GM18951 (cell line): ENCODE measurements around the gene STARD6.

Source experiments
- POLR2A ChIP-seq: IDR thresholded peaks from 4 replicates; pipeline ENCODE4 v1.6.1; 2011; ENCODE audit warnings: mild to moderate bottlenecking; ENCODE audit not compliant: insufficient read length, insufficient read depth; ENCODE audit errors: extremely low read depth
- in situ Hi-C: fragments of 300-500 bp; cut with MboI; formaldehyde crosslinking; loops from one replicate; pipeline ENCODE4 v1.12.0; 2022; ENCODE audit warnings: low sequenced_read_pairs, mixed read lengths, inconsistent platforms; ENCODE audit not compliant: unreplicated experiment

Gene STARD6

DNA sequence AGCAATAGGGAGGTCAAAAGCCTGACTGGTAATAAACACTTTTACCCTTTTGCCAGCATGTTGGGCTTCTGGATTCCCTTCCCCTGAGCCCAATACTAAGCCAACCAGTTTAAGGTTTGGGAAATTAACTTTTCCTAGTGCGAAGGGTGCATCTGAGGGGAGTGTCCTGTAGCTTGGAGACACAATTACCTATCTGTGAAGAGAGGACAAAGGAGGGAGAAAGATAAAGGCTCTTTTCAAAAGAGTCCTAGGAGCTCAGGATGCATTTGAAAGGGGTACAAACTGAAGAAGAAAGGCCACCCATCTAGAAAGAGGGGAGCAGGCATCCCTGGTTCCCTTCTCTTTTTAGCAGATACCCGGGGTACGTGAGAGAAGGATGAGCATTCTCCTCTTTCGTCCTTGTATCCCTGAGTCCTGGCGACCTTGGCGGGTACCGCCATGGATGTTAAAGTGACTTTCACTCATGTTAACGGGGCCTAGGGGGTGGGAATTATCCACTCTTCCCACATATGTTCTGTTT, 25.1 kb upstream of the STARD6 start:
- in situ Hi-C loops, result loop anchor here (10.0 kb wide), 1 partner anchor 158 kb away; the partner anchor contains the start of gene MBD2
- TF ChIP-seq POLR2A, result no peak

DNA sequence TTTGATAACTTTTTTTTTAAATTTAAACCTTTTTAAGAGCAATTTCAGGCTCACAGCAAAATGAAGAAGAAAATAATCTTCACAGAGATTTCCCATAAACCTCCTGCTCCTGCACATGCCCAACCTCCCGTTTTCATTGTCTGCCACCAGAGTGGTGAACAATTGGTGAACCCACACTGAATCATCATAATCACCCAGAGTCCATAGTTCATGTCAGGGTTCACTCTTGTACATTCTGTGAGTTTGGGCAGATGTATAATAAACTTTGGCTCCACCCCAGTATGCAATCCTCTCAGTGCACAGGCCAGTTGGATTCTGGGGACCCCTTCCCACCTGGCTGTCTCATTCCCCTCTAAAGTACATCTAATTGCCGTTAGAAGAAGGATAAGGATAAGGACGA, 24.4 kb upstream of the STARD6 start:
- in situ Hi-C loops, result loop anchor here (10.0 kb wide), 1 partner anchor 157 kb away; the partner anchor contains the start of gene MBD2
- no peak for TF ChIP-seq POLR2A

DNA sequence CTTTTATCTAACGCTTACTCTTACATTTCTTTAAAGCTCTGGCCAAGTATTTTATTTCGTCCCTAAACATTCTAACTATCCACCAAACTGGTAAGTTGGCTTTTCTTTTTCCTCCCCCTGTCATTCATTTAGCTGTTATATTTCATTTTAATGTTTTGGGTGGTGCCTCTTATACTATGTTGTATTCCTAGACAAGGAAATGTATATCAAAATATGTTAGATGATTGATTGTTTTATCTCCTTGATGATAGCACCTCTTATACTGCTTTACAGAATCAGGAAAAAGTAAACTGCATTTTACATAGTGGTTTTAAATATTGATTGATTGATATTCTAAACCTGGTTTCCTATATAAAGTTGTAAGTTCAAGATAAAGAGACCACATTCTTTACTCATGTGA, 24.0 kb upstream of the STARD6 start:
- no peak for TF ChIP-seq POLR2A
- in situ Hi-C loops, result loop anchor here (10.0 kb wide), 1 partner anchor 157 kb away; the partner anchor contains the start of gene MBD2

DNA sequence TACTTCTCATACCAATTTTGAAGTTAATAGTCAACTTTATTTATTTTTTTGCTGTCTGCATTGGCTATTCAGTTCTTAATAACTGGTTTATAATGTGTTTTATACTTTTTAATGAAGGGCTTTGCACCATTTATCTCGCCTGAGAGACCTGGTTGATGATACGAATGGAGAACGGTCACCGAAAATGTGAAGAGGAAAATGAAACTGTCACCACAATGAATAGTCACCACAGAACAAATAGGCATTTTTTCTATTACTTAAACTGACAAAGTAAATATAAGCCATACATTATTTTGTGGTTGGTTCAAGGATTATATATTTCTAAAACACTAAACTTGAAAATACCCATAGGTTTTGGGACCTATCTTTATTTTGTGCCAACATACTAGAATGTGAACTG, 20.4 kb upstream of the STARD6 start:
- in situ Hi-C loops, result no loop called here
- no peak for TF ChIP-seq POLR2A

DNA sequence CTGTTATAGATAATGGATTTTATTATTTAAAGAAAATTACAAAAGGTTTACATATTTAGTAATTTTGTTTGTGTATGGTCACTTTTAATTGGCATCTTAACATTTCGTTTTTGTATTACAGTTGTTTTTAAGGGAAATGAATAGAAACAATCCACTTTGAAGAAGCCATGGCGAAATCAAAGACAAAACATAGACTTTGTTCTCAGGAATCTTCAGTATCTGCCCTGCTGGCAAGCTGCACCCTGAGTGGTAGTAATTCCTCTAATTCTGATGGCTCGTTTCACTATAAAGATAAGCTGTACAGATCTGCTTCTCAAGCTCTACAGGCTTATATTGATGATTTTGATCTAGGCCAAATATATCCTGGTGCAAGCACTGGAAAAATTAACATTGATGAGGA, 2.7 kb upstream of the STARD6 start:
- in situ Hi-C loops, result no loop called here
- no peak for TF ChIP-seq POLR2A

DNA sequence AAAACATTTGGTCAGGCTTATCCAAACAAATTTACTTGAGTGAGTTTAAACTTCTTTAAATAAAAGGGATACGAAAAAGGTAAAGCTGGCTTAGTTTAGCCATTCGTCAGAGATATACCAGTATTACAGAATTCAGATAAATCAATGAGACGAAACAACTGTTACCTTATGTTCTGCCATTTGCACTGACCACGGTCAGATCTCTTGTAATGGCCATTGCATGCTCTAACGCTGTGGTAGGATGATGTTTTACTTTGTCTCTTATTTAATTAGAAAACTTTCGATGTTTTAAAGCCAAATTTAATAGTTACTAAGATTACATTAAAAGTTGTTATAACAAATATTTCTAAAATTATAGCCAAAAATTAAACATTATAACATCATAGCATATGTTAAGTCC, 1.6 kb upstream of the STARD6 start:
- in situ Hi-C loops, result no loop called here
- no peak for TF ChIP-seq POLR2A

DNA sequence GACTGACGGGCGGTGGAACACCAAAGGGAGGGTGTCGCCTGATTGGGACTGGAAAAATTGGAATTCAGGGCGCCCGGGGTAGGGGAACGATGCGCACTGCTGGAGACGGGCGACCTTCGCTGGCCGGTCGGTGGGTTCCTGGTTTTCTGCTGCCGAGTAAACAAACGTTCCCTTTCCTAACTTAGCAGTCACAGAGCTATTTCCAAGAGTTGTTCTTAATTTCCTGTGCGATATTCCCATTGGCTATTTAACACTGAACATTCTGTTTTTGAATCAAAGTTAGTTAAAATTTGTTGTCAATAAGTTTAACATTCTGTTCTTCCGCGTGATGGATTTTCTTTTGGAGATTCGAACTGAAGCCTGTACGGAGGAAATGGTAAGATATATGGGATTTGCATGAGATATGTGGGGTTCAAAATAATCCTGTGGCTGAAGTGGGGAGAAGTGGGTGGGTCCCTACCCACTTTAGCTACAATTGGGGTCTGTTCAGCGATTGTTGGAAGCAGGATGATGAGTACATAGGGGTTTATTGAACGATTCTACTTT, 910 bp upstream of the STARD6 start:
- in situ Hi-C loops, result no loop called here
- no peak for TF ChIP-seq POLR2A

DNA sequence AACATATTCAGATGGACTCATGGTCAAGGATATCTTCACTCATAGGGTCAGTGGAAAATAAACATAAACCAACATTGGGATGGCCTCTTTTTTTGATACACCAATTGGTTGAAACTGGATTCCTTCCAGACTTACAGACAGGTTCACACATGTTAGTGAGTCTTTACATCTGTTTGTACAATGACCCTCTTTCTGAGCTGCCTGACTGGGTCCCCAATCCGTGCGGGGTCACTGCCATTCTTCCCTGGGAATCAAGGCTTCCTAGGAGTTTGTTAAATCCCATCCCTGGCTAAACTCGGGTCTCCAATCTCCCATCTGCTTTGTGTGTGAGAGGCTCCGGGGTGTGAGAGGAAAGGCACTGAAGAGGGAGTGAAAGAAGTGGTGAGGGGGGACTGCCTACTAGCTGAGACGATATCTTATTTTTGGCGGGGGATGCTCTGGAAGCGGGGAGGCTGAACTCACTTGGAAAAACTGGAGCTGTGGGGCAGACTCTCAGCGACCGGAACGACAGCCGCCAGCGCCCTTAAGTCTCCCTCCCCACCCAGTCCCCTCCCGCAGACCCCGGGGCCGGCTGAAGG, 487 bp downstream of the STARD6 start:
- in situ Hi-C loops, result no loop called here
- TF ChIP-seq POLR2A, result no peak

DNA sequence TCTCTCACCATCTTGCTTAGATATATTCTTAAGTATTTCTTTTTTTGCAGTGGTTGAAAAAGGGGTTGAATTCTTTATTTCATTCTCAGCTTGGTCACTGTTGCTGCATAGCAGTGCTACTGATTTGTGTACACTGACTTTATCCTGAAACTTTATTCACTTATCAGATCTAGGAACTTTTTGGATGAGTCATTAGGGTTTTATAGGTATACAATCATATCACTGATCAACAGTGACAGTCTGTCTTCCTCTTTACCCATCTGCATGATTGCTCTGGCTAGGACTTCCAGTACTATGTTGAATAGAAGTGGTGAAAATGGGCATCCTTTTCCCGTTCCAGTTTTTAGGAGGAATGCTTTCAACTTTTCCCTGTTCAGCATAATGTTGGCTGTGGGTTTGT, 6.5 kb downstream of the STARD6 start:
- in situ Hi-C loops, result no loop called here
- no peak for TF ChIP-seq POLR2A

DNA sequence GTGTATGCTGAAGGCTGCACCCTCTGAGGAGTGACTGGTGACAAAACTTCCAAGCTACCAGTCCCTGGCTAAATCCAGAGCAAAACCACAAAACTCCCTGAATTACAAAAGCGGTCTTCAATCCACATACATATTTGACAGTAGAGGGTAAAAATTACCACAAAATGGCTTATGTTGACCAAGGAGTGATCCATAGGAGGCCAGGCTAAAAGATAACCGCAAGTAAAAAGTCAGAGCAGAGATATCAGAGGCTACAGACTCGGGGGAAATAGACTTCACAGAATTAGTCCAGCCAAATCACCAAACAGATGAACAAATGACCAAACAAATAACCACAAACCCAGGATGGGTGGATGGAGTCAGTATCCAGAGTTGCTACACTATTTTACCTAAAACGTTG, 19.4 kb downstream of the STARD6 start:
- in situ Hi-C loops, result no loop called here
- no peak for TF ChIP-seq POLR2A

DNA sequence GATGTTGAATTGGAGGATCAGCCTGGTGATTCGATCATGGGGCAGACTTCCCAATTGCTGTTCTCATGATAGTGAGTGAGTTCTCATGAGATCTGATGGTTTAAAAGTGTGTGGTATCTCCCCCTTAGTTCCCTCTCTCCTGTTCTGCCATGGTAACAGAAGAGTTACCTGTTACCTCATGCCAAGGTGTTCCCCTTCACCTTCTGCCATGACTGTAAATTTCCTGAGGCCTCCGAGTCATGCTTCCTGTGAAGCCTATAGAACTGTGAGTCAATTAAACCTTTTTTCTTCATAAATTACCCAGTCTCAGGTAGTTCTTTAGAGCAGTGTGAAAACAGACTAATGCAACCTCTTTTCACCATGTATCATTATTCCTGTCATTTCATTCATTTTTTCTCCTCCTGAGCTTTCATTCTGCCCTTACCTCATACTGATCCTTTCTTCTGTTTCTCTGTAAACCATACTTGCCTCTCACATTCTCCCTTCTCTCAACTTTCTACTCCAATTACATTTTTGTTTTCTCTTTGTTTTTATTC, 22.0 kb downstream of the STARD6 start:
- TF ChIP-seq POLR2A, result no peak
- in situ Hi-C loops, result no loop called here

DNA sequence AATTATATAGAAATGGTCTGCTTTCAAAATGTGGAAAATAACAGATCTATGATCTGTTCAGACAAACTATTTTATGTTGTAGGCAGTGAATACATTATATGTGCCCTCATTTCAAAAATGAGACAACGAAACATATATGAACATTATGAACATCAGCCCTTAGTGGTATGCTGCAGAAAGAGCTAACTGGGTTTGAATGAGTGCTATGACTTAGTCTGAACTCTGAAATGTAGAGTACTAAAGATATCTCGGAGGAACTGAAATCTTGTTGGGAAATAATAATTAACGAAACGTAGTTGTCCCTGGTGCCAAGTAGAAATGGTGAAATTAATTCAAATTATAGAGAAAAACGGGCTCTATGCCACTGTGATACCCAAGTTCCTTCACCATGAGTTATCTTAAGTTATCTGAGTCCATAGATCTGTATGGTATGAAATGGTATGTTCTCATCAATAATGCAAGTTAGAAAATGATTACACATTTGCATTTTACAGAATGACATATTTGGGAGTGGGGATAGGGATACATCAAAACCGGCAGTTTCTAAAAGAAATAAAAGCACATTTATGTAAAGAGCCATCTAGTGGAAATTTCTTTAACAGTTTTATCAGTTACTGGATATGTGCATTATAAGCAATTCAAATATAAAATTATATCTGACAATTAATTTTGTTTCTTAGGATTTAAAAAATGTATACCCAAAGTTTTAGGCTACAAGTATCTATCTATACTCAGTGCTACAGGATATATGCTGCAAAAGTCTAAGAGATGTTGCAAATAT, 26.7 kb downstream of the STARD6 start:
- no peak for TF ChIP-seq POLR2A
- in situ Hi-C loops, result no loop called here

DNA sequence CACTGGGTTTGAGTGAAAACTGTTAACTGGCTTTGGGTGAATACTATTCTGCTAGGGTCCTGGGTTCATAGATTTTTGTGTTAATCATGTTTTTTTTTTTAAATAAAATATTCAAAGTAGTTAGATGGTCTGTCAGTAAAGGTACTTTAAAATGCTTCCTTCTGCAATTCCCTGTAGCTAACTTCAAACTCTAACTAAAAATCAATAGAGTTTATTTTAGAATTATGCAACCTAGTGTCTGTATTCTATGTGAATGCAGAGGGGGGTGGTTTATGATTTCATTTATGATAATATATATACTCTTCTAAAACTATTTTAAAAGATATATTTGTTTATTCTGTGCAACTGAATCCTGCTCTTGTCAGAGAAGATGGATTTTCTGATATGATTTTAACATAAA, 27.9 kb downstream of the STARD6 start:
- in situ Hi-C loops, result no loop called here
- no peak for TF ChIP-seq POLR2A
